ENCODE measurements around the gene ARHGEF7. TPM values are rescaled to one million over a fixed set of nuclear protein-coding genes. Genes with fewer than 3 reads are reported as not detected.

The ARHGEF7 gene
- total RNA-seq, 1 donor from 2014 or later, result 31.6 TPM

- TF ChIP-seq CTCF (IDR thresholded peaks at IDR 0.05; ENCODE audit: insufficient read depth, low read length, severe bottlenecking), result no peak
- H3K4me3 ChIP-seq (ENCODE audit: low read depth, low read length), result no peak overlapping the region
- H3K27me3 ChIP-seq (ENCODE audit: control insufficient read depth, insufficient read depth, low read length), result no peaks in the 10 kb centered on the region
- no peak for DNase-seq (ENCODE audit: low read depth)
- FAIRE-seq, result no peak
- no peaks in the 10 kb centered on the region for H3K36me3 ChIP-seq (ENCODE audit: control insufficient read depth, insufficient read depth, low read length)
Measured at GRCh38 chr13:111090169-111090568, 24.9 kb upstream of the ARHGEF7 start.

GRCh38 chr13:111092685-111093084, 22.4 kb upstream of the ARHGEF7 start:
- FAIRE-seq, result no peak
- H3K4me3 ChIP-seq (ENCODE audit: low read depth, low read length), result no peak overlapping the region
- H3K27me3 ChIP-seq (ENCODE audit: control insufficient read depth, insufficient read depth, low read length), result no peaks in the 10 kb centered on the region
- no peaks in the 10 kb centered on the region for H3K36me3 ChIP-seq (ENCODE audit: control insufficient read depth, insufficient read depth, low read length)
- no peak for DNase-seq (ENCODE audit: low read depth)
- no peak for TF ChIP-seq CTCF (IDR thresholded peaks at IDR 0.05; ENCODE audit: insufficient read depth, low read length, severe bottlenecking)

GRCh38 chr13:111093136-111093535, 22.0 kb upstream of the ARHGEF7 start:
- no peak for DNase-seq (ENCODE audit: low read depth)
- no peak for TF ChIP-seq CTCF (IDR thresholded peaks at IDR 0.05; ENCODE audit: insufficient read depth, low read length, severe bottlenecking)
- no peaks in the 10 kb centered on the region for H3K27me3 ChIP-seq (ENCODE audit: control insufficient read depth, insufficient read depth, low read length)
- H3K36me3 ChIP-seq (ENCODE audit: control insufficient read depth, insufficient read depth, low read length), result no peaks in the 10 kb centered on the region
- no peak overlapping the region for H3K4me3 ChIP-seq (ENCODE audit: low read depth, low read length)
- FAIRE-seq, result no peak

GRCh38 chr13:111093634-111094033, 21.5 kb upstream of the ARHGEF7 start:
- no peak for FAIRE-seq
- no peak overlapping the region for H3K4me3 ChIP-seq (ENCODE audit: low read depth, low read length)
- no peak for DNase-seq (ENCODE audit: low read depth)
- H3K27me3 ChIP-seq (ENCODE audit: control insufficient read depth, insufficient read depth, low read length), result no peaks in the 10 kb centered on the region
- H3K36me3 ChIP-seq (ENCODE audit: control insufficient read depth, insufficient read depth, low read length), result no peaks in the 10 kb centered on the region
- no peak for TF ChIP-seq CTCF (IDR thresholded peaks at IDR 0.05; ENCODE audit: insufficient read depth, low read length, severe bottlenecking)

GRCh38 chr13:111095031-111095840, 19.9 kb upstream of the ARHGEF7 start:
- no peaks in the 10 kb centered on the region for H3K27me3 ChIP-seq (ENCODE audit: control insufficient read depth, insufficient read depth, low read length)
- no peak for TF ChIP-seq CTCF (IDR thresholded peaks at IDR 0.05; ENCODE audit: insufficient read depth, low read length, severe bottlenecking)
- no peaks in the 10 kb centered on the region for H3K36me3 ChIP-seq (ENCODE audit: control insufficient read depth, insufficient read depth, low read length)
- DNase-seq (ENCODE audit: low read depth) (no peak), FAIRE-seq (no peak)
- no peak overlapping the region for H3K4me3 ChIP-seq (ENCODE audit: low read depth, low read length)

All from bronchial epithelial cell (primary cell).